AG08396 (cell line): ENCODE data around the gene ONECUT1.

Source experiments
- DNase-seq: peaks from one replicate; pipeline ENCODE4 v3.0.0; 2012; ENCODE audit warnings: low spot score, mixed read lengths

Gene ONECUT1

GRCh38 chr15:52782514-52782913, 7.6 kb downstream of the ONECUT1 start:
- no peak for DNase-seq

- peak; percentile 72 for DNase-seq
Measured at GRCh38 chr15:52780172-52780980, 9.8 kb downstream of the ONECUT1 start.

GRCh38 chr15:52778457-52778856, 11.7 kb downstream of the ONECUT1 start:
- no peak for DNase-seq

GRCh38 chr15:52772766-52773165, 17.4 kb downstream of the ONECUT1 start:
- no peak for DNase-seq

- peak; percentile 33 for DNase-seq
Measured at GRCh38 chr15:52765785-52766184, 24.4 kb downstream of the ONECUT1 start.

- DNase-seq = no peak
Measured at GRCh38 chr15:52764731-52765130, 25.4 kb downstream of the ONECUT1 start.

- DNase-seq = no peak
Measured at GRCh38 chr15:52762621-52763020, 27.5 kb downstream of the ONECUT1 start.

- DNase-seq = no peak
Measured at GRCh38 chr15:52760562-52760961, 29.6 kb downstream of the ONECUT1 start.

GRCh38 chr15:52759969-52760368, 30.2 kb downstream of the ONECUT1 start:
- DNase-seq = no peak

- no peak for DNase-seq
Measured at GRCh38 chr15:52757496-52757895, 32.6 kb downstream of the ONECUT1 start.

GRCh38 chr15:52751522-52751921, 38.6 kb downstream of the ONECUT1 start:
- no peak for DNase-seq

- no peak for DNase-seq
Measured at GRCh38 chr15:52749258-52749657, 40.9 kb downstream of the ONECUT1 start.

- DNase-seq = no peak
Measured at GRCh38 chr15:52746162-52746757, 43.9 kb downstream of the ONECUT1 start.

- no peak for DNase-seq
Measured at GRCh38 chr15:52745326-52746161, 44.6 kb downstream of the ONECUT1 start.

- no peak for DNase-seq
Measured at GRCh38 chr15:52738311-52738710, 51.8 kb downstream of the ONECUT1 start.

- DNase-seq = no peak
Measured at GRCh38 chr15:52737720-52738119, 52.4 kb downstream of the ONECUT1 start.

- DNase-seq = peak; percentile 68
Measured at GRCh38 chr15:52735231-52736089, 54.7 kb downstream of the ONECUT1 start.

- no peak for DNase-seq
Measured at GRCh38 chr15:52734329-52734728, 55.8 kb downstream of the ONECUT1 start.

GRCh38 chr15:52733696-52734255, 56.4 kb downstream of the ONECUT1 start:
- DNase-seq = no peak

GRCh38 chr15:52733088-52733487, 57.0 kb downstream of the ONECUT1 start:
- DNase-seq = no peak

GRCh38 chr15:52732551-52732950, 57.6 kb downstream of the ONECUT1 start:
- DNase-seq = no peak
